K562 (cell line): ENCODE measurements around the gene CAMK2B.

Source experiments
- CBX8 ChIP-seq: fragments of 200-600 bp; sonication (generic); IDR thresholded peaks from 2 replicates; pipeline ENCODE4 v1.6.1; 2012; ENCODE audit warnings: borderline replicate concordance, mixed run types, low read depth, mild to moderate bottlenecking, moderate library complexity, mixed read lengths, low read length, control low read depth, inconsistent platforms; ENCODE audit not compliant: poor library complexity, severe bottlenecking; ENCODE audit errors: extremely low read depth
- CHAMP1 ChIP-seq: fragments of 450-650 bp; IDR thresholded peaks from 2 replicates; pipeline ENCODE4 v1.6.1; 2016; ENCODE audit warnings: mild to moderate bottlenecking
- E2F4 ChIP-seq: sonication (generic); formaldehyde crosslinking; IDR thresholded peaks from 2 replicates; pipeline ENCODE4 v1.8.0; 2022; ENCODE audit warnings: mild to moderate bottlenecking, low read depth, missing genetic modification reagents
- NONO ChIP-seq, 2 experiments: fragments of 200-400 bp in 1 of 2; fragments of 450-650 bp in 1 of 2; formaldehyde crosslinking in 1 of 2; IDR thresholded peaks; 2 replicates each; pipeline ENCODE4 v1.6.1; 2017; ENCODE audit warnings: low read depth in 2 of 2, mild to moderate bottlenecking in 2 of 2, moderate library complexity in 2 of 2, low read length in 1 of 2
- SMAD2 ChIP-seq: fragments of 150-350 bp; IDR thresholded peaks from 2 replicates; pipeline ENCODE4 v1.6.1; 2014; ENCODE audit warnings: low read depth, mild to moderate bottlenecking, low read length
- ZNF696 ChIP-seq: fragments of 250-450 bp; sonication (Bioruptor Pico); conservative IDR thresholded peaks from 2 replicates; pipeline ENCODE4 v1.4.0; 2020; ENCODE audit warnings: mild to moderate bottlenecking, moderate library complexity

- TF ChIP-seq NONO (IDR thresholded peaks at IDR 0.05; ENCODE audit: low read depth in 2 of 2, low read length in 1 of 2) (no peak), ZNF696 (no peak), SMAD2 (no peak), CHAMP1 (no peak), CBX8 (no peak), E2F4 (no peak)
These were observed 753 bp downstream of the CAMK2B start for GRCh38 chr7:44324481-44325200.
